Tibial nerve (tissue), 3 donors: ENCODE data around the gene PKHD1.

ENCODE experiments used
- CTCF ChIP-seq, 5 experiments: fragments of 200-600 bp in 3 of 5; fragments of 450-650 bp in 2 of 5; sonication (generic) in 3 of 5; IDR thresholded peaks; one replicate each; pipeline ENCODE4 v1.5.1; 2016 to 2019; ENCODE audit warnings: antibody characterized with exemption in 5 of 5, mild to moderate bottlenecking in 3 of 5, moderate library complexity in 2 of 5
- POLR2A ChIP-seq, 2 donors: fragments of 450-650 bp; IDR thresholded peaks; one replicate each; pipeline ENCODE4 v1.6.1; 2017; ENCODE audit warnings: antibody characterized with exemption in 2 of 2, mild to moderate bottlenecking in 2 of 2, moderate library complexity in 2 of 2

DNA sequence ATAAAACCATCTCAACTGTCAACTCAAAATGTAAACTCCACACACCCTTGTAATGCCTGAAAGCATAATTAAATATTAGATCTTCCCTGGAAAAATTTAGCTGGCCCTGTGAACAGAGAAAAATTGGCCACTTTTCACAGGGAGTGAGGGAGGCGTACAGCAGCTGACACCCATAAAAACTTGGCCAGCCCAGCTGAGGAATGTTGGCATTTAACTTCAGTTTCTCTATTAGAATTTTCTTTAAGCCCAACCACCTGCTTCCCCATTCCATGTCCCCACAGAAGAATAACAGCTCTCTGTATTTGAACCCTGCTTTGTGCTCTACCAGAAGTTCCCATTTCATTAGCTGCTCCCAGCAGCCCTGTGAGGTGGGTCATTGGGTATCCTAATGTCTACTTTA, 41.0 kb downstream of the PKHD1 start:
- no peak for TF ChIP-seq POLR2A (IDR thresholded peaks at IDR 0.05)
- TF ChIP-seq CTCF (IDR thresholded peaks at IDR 0.05), result no peak
